ENCODE data around the gene SLC4A8.
A peak's percentile ranks its signal among the peaks of the same experiment; 100 is the strongest.

Gene SLC4A8

GRCh38 chr12:51424662-51425539, at the start of gene SLC4A8:
Gene SLC4A8 (plus strand): TSS chr12:51424831. CDS start chr12:51424988, 157 bp downstream.
- TF ChIP-seq CTCF (IDR thresholded peaks at IDR 0.05; ENCODE audit: borderline replicate concordance, extremely low read depth, low read length, poor library complexity, severe bottlenecking) (peak; percentile 74), EZH2 (IDR thresholded peaks at IDR 0.05; ENCODE audit: borderline replicate concordance, low read depth, low read length, severe bottlenecking) (no peak)
- H3K27ac ChIP-seq (ENCODE audit: low read length), result peak within 1 kb of the TSS; percentile 55

DNA sequence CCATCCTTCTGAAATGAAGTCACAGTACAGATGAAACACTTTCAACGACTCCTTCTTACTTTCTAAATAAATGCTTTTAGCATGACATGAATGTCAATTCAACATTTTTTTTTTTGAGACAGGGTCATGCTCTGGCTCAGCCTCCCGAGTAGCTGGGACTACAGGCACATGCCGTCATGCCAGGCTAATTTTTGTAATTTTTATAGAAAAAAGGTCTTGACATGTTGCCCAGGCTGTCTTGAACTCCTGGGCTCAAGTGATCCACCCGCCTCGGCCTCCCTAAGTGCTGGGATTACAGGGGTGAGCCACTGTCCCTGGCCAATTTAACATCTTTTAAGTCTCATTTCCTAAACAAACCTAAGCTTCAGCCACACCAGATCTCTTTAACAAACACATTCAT, 49.8 kb upstream of the SLC4A8 start:
- Histone ChIP-seq H3K4me1 (ENCODE audit: insufficient read depth, low read length) (peaks cover 58% of the 10 kb centered on the region), H3K27me3 (ENCODE audit: insufficient read depth, low read length, poor library complexity) (no peaks in the 10 kb centered on the region), H3K4me2 (ENCODE audit: insufficient read depth, low read length) (no peak overlapping the region), H4K20me1 (ENCODE audit: insufficient read depth, low read length) (no peaks in the 10 kb centered on the region), H3K27ac (ENCODE audit: low read length) (peak overlapping the region; percentile 61), H3K79me2 (ENCODE audit: insufficient read depth, low read length) (peaks cover 5% of the 10 kb centered on the region; the same call in 1 of the 2 replicates), H3K9ac (ENCODE audit: low read depth, low read length) (no peak overlapping the region), H2AFZ (ENCODE audit: low read depth, low read length) (no peak overlapping the region), H3K4me3 (ENCODE audit: low read depth in 1 of 2, low read length in 2 of 2) (no peak overlapping the region), H3K36me3 (ENCODE audit: insufficient read depth, low read length) (peaks cover 83% of the 10 kb centered on the region), H3K9me3 (ENCODE audit: insufficient read depth, low read length, severe bottlenecking) (no peaks in the 10 kb centered on the region)
- no peak for TF ChIP-seq EZH2 (IDR thresholded peaks at IDR 0.05; ENCODE audit: borderline replicate concordance, low read depth, low read length, severe bottlenecking)
- ATAC-seq (ENCODE audit: insufficient read depth, low read depth) (no peak), DNase-seq (no peak)

More at GRCh38 chr12:51424662-51425539, at the start of gene SLC4A8:
- Histone ChIP-seq H3K79me2 (ENCODE audit: insufficient read depth, low read length) (no peaks in the 10 kb centered on the region), H3K4me1 (ENCODE audit: insufficient read depth, low read length) (peaks cover 22% of the 10 kb centered on the region), H4K20me1 (ENCODE audit: insufficient read depth, low read length) (no peaks in the 10 kb centered on the region), H3K9ac (ENCODE audit: low read depth, low read length) (peak within 1 kb of the TSS; percentile 51), H2AFZ (ENCODE audit: low read depth, low read length) (peak within 1 kb of the TSS; percentile 63), H3K4me2 (ENCODE audit: insufficient read depth, low read length) (peak within 1 kb of the TSS; percentile 70), H3K4me3 (ENCODE audit: low read depth in 1 of 2, low read length in 2 of 2) (peak within 1 kb of the TSS; percentile 16 to 62; a peak in 3 of 4 replicates), H3K27me3 (ENCODE audit: insufficient read depth, low read length, poor library complexity) (no peaks in the 10 kb centered on the region), H3K9me3 (ENCODE audit: insufficient read depth, low read length, severe bottlenecking) (no peaks in the 10 kb centered on the region), H3K36me3 (ENCODE audit: insufficient read depth, low read length) (no peaks in the 10 kb centered on the region)
- DNase-seq (peak; percentile 79), ATAC-seq (ENCODE audit: insufficient read depth, low read depth) (peak; percentile 78)

DNA sequence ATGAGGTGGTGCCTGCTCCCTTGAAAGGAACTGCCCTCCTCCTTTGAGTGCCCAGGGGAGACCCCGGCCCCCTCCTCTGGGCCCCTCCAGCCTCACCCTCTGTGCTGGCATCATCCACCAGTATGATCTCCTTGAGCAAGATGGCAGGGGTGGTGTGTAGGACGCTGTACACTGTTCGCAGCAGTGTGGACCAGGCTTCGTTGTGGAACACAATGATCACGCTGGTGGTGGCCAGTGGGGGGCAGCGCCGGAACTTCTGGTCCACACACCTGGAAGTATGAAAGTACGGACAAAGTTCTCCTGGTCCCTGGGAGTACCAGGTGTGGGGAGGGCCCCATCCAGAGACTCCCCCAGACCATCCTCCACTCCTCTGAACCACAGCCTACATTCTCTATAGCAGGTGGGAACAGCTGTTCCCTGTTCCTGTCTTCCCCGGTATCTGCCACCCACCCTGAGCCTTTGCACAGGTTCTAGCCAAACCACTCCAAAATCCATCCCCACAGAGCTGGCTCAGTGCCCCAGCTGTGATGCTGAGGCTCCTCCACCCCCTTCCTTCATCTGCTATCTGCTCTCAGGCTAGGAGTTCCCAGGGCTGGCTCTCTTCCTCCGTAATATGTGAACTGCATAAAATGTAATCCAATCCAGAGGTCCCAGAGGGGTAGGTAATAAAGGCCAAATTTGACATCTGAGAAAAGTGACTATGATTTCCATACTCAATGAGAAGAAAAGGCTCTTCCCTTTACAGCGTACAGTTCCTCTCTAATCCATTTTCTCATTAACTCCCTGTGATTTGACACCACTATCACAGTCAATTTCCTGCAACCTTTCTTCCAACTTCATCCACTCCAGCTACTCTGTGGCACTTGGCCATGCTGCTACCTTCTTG, 47.3 kb upstream of the SLC4A8 start:
- no peak for ATAC-seq (ENCODE audit: insufficient read depth, low read depth)
- Histone ChIP-seq H3K4me1 (ENCODE audit: insufficient read depth, low read length) (peaks cover 64% of the 10 kb centered on the region), H3K9ac (ENCODE audit: low read depth, low read length) (no peak overlapping the region), H4K20me1 (ENCODE audit: insufficient read depth, low read length) (no peaks in the 10 kb centered on the region), H3K36me3 (ENCODE audit: insufficient read depth, low read length) (peaks cover 90% of the 10 kb centered on the region), H3K4me3 (ENCODE audit: low read depth in 1 of 2, low read length in 2 of 2) (no peak overlapping the region), H3K9me3 (ENCODE audit: insufficient read depth, low read length, severe bottlenecking) (no peaks in the 10 kb centered on the region), H3K79me2 (ENCODE audit: insufficient read depth, low read length) (peaks cover 17% of the 10 kb centered on the region; the same call in 1 of the 2 replicates), H2AFZ (ENCODE audit: low read depth, low read length) (no peak overlapping the region), H3K4me2 (ENCODE audit: insufficient read depth, low read length) (no peak overlapping the region), H3K27ac (ENCODE audit: low read length) (peak overlapping the region; percentile 77), H3K27me3 (ENCODE audit: insufficient read depth, low read length, poor library complexity) (no peaks in the 10 kb centered on the region)
- peak; percentile 47 for DNase-seq
- TF ChIP-seq EZH2 (IDR thresholded peaks at IDR 0.05; ENCODE audit: borderline replicate concordance, low read depth, low read length, severe bottlenecking) (no peak), CTCF (IDR thresholded peaks at IDR 0.05; ENCODE audit: borderline replicate concordance, extremely low read depth, low read length, poor library complexity, severe bottlenecking) (peak; percentile 23)

Measured in DND-41 (cell line).